G401.6 (cell line): ENCODE measurements around the gene CREB3L2.
"Not testable (repeated sequence)": the region's sequence is repeated elsewhere in the genome, so short reads cannot be mapped to it uniquely, and the experiment has no call there.

ENCODE experiments used
- FAIRE-seq: peaks from 2 replicates; lab custom pipeline; 2012; peaks lifted over from hg19 to GRCh38; lab: Jason Lieb, UNC

Gene CREB3L2

DNA sequence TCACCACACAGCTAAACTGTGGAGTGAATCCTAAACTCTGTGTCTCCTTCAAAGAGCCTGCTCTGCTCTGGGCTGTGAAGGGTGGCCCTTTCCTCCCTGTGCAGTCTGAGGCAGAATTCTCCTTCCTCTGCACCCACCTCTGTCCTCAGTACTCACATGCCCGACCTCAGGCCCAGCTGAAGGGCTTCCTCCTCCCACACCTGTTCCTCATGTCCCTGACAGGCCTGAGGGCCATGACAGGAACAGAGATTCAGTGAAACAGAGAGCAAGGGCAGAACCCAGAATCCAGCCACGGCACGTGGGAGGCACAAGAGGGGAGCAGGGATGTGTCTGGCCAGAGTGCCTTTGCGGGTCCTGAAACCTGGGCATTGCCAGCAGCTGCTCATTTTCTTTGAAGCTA is 13.9 kb downstream of the CREB3L2 start:
- no peak for FAIRE-seq

DNA sequence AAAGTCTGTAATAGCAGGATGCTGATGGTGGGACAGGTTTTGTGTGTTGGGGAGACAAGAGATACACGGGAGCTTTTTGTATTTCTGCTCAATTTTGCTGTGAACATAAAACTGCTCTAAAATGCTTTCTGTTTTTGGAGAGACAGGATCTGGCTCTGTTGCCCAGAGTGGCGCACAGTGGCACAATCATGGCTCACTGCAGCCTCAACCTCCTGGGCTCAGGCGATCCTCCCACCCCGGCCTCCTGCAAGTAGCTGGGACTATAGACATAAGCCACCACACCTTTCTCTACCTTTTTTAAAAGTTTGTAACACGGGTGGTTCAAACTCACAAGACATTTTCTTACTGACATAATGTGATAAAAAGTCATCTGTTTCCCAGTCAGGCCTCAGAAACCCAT is 14.3 kb downstream of the CREB3L2 start:
- no peak for FAIRE-seq

DNA sequence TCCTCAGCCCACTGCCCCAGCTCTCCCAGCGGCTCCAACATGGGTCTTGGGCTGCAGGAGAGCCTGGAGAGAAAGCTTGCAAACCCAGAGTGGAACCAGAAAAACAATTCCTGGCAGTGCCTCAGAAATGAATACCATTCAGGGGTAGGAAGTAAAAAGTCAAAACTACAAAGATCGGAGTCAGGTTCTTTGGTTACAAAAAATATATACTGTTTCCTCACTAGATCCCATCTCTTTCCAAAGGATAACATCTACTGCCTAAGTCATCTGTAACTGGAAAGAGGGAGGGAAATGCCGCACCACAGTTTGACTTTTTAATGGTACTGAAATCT is 14.9 kb downstream of the CREB3L2 start:
- no peak for FAIRE-seq

DNA sequence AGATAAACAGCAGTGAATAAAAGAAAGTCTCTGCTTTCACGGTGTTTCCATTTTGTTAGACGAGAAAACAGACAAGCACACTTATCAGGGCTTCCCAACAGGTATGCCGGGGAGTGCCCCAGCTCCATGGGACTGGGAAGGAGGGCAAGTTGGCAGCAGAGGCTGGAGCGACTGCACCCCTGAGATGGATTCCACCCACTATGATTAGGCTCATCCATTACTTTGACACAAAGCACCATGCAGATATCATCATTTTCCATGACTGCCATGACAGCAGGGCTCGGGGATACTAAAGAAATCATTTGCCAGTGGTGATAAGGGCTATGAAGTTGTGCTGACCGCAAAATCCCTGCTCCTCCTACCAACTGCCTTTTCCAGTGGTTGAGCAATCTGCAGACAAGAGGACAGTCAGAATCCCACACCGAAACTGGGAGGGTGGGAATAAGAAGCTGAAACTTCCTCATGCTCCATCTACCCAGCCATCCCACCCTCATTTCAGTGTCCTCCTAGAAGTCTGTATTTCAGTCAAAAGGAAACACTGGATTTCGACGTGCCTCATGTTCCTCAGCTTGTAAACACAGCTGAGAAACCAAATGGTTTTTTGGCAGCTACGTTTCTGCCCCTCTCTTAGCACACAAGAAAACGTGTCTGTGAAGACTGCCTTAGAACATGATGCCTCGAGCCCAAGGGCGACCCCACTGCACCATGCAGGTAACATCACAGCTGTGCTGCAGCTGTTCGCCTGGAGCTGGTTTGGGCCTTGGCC is 15.5 kb downstream of the CREB3L2 start:
- FAIRE-seq, result no peak

DNA sequence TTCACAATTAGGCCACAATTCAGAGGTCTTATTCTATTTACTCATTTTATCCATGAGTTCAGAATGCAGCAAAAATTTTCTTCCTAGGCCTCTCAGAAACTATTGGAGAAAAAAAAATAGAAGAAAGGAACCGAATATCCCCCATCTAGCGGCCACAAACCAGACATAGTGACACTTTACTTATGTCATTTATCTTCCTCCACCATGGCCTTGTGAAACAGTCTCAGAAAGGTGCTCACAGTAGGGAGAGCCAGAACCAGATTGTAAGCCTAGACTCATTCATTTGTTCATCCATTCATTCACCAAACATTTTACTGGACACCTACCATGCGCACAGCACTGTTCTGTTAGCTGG is 16.0 kb downstream of the CREB3L2 start:
- FAIRE-seq, result no peak

DNA sequence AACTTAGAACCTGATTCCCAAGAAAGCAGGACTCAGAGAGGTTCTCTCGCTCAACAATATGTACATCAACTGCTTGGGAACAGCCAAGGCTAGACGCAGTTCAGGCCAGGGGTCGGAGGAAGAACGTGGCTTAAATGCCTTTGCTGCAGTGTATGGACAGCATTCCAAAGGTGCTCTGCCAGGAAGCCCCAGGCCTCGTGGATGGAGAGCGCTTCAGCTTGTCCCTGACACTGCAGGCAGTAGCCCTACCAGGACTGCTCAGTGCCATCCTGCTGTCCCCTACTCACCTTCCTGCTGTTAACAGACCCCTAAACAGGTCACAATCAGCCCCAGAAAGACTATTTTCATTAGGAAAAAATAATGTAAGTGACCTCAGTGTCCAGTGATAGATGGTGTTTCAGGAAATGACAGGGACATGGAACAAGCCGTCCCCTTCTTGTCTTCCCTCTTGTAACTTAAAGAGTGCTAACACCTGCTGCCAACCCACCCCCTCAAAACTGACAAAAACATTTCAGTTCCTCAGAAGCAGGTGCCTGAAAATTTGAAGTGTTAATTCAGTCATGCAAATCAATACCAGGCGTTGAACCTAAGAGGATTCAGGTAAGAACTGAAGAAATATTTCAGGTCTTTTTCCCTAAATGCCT is 16.5 kb downstream of the CREB3L2 start:
- no peak for FAIRE-seq

DNA sequence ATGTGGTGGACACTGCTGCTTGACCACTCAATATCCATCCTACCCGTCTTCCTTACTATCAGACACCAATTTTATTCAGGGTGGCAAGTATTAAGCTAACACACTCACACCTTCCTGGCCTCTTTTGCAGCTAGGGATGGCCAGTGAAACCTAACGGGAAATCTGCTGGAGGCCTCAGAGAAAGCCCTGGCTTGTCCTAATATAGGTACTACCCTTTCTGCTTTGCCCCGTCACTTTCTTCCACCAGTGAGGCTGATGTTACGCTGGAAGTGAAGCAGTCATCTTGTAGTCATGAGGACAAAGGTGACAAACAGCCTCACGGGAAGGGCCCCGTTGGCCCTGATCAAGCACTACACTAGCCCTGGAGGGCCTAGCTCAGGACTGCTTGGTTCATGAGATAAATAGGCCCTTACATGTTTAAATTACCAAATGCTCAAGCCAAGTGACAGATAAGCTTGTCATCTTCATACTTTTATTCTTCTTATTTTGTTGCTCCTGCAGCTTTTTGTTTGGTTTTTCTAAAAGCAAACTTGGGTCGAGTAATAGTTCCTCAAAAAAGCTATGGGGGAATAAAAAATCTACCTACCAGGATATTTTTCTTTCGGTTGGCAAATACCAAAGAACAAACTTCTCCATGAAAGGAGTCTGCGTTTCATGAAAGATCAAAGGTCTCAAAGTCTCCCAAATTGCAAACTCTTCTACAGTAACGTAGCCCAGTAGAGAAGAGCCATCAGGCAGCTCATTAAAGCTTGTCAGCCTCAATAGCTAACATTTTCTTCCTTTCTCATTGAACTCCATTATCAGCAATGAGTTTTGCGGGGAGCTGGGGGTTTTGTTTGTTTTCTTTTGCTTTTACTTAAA is 17.5 kb downstream of the CREB3L2 start:
- FAIRE-seq, result no peak

DNA sequence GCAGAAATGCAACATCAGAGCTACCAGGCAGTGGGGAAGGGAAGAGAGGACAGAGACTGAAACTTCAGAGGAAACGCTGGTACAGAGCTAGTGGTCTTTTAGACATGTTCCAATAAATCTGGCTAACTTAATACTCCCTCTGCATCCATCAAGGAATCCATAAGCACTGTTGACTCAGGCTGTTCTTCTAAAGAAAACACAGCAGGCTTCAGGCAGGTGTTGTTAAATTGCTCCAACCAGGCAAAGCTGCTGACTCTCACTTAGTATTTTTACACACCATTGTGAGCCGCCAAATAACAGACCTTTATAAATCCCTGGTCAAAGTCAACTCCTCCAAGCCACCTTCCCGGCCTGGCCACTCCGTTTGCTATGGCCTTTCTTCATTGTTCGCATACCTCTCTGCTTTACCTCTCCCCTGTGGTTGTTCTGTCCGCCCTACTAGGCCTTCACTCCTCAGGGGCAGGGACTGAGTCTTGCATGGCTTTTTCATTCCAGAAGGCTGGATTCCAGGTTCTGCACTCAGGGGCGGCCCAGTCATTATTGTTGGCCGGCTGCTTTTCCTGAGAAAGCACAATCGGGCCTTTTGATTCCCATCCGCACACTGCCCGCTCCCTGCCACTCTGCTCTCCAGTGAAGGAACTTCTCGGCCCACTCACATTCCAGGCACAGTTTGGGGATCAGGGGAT is 18.4 kb downstream of the CREB3L2 start:
- FAIRE-seq, result no peak

DNA sequence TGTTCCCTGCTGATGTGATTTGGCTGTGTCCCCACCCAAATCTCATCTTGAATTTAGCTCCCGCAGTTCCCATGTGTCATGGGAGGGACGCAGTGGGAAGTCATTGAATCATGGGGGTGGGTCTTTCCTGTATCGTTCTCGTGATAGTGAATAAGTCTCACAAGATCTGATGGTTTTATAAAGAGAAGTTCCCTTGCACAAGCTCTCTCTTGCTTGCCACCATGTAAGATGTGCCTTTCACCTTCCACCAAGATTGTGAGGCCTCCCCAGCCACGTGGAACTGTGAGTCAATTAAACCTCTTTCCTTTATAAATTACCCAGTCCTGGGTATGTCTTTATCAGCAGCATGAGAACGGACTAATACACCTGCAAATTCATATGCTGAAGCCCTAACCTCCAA is 19.5 kb downstream of the CREB3L2 start:
- not testable (repeated sequence) for FAIRE-seq

DNA sequence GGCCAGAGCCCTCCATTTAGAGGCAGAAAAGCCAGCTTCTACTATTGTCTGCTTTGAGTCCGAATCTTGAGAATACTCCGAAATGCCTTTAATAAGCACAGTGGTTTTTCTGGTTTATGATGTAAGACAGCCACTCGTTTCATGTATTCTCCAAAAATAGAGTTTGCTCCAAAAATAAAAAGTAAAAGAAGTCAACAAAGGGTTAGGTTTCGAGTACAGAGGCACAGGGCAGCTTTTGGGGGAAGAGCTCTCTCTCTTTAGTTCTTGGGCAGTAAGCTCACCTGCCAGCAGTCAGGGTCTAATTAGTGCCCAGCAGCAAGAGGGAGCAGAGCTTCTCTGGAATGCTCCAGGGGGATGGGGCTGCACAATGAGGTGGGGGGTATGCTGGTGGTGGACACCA is 20.2 kb downstream of the CREB3L2 start:
- FAIRE-seq, result no peak

DNA sequence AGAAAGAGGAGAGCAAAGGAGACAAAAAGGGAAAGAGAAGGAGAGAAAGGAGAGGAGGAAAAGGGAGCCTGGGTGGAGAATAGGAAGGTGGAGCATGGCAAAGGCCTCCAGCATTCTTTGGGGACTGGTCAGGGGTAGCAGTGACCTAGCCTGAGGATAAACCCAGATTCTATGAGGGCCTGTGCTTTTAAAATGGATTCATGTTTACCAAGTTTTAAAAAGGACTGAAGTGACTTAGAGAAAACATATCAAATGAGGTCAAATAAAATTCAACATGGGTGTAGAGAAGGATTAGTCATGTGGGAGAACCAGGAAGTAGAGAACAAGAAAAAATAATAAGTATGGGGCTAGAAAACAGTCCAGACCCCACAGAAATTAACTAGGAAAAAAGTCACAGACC is 20.7 kb downstream of the CREB3L2 start:
- no peak for FAIRE-seq

DNA sequence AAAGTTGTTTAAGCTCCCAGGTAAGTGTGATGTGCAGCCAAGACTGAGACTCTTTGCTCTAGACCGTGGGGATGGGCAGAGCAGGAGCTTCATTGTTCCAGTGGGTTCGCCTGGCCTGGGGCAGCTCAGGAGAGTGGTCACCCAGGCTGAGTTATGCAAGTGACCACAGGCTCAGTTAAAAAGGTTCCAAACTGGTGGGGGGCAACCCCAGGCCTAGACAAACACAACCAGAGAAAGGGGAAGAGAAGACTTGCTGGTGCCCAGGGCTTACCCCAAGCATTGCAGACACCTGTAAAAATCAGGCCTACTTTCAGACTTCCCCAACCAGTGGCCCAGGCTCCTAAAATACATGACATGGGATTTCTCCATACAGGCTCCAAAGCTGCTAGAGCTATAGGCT is 21.6 kb downstream of the CREB3L2 start:
- FAIRE-seq, result no peak

DNA sequence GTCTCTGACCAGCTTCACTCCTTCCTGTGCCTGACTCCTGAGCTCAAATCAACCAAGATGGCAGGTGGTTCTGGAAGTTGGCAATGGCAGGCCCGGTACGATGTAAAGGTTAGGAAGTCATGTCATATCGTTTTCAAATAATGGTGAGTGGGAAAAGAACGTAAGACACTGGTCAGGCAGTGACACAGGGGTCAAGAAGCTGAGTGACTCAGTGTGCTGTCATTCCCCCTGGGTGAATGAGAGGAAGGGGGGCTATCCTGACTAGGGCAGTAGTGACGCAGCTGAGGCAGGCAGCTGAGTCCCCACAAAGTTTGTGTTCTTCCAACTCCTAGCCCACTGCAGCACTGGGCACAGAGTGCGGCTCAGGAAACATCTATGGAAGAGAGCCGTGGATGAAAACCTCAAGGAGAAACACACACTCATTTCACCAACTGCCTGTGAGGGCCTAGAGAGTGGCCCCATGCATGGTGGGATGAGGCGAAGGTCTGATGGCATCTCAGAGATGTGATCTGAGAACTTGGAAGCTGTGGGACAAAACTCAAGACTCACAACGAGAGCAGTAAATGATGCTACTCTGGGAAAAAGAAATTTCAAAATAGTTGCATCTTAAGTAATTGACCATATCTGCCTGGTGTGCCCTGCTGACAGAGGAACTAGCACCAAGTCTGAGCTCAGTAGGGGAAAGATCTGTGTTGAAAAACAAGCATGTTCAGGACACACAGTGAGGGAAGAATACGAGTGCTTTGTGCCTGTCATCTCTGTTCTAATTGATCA is 23.2 kb downstream of the CREB3L2 start:
- no peak for FAIRE-seq

DNA sequence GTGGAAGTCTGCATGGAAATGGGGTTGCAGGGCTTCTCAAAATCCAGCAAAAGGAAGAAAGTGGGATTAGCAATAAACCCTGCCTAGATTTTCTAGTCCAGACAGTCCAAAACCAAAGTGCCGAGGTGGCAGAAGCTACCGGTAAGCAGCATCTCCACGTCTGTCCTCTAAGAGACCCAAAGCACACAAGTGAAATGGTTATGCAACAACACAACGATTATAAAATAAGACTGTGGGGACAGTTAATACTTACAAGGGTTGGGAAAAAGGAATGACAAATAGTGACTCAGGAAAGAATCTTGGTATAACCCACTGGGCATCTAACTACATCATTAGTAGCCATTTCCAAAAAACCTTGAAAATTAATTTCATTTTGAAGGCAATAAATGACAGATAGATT is 24.7 kb downstream of the CREB3L2 start:
- FAIRE-seq, result no peak

DNA sequence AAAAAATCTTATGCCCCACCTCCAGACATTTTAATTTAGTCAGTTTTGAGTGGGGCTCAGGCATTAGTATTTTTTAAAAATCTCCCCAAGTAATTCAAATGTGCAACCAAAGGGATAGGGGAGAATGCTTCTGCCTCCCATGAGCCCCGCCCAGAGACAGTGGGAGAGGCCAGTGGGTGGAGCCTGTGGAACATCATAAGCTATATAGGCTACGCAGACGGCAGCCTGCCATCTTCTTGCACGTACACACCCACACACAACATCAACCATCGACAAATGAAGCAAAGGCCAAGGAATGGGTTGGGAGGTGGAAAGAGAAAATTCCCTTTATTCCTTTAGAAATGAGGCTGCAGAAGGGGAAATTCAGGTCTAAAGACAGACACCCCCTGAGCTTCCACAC is 25.2 kb downstream of the CREB3L2 start:
- FAIRE-seq, result no peak

DNA sequence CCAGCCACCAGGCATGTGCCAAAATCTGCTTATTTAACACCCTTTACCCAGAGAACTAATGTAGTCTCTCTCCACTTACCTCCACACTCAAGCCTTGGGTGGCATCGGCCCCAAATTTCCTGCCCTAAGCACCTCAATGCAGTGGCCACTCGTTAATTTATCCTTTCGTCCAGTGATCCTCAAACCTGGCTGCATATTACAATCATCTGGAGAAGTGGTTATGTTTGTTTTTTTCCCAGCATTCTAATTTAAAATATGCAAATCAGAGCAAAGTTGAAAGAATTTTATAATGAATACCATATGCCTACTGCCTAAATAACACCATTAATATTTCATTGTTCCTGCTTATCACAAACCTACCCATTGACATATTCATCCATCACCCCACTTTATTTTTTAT is 25.7 kb downstream of the CREB3L2 start:
- FAIRE-seq, result no peak

DNA sequence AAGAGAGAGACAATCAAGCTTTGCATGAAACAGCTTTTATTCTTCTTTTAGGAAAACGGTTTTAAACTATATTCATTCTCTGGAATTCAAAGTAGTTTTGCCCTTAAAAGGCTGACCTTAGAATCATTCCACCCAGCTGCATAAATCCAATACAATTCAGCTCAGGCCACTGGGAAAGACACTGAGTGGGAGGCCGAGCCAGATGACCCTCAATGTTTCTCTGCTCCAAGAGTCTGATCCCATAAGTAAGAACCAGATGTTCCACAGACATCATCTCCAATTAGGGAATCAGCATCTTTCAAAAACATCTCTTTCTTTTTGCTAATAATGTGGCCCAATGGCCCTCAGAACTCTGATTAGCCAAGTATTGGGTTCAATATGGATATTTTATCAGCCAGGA is 26.1 kb downstream of the CREB3L2 start:
- no peak for FAIRE-seq

DNA sequence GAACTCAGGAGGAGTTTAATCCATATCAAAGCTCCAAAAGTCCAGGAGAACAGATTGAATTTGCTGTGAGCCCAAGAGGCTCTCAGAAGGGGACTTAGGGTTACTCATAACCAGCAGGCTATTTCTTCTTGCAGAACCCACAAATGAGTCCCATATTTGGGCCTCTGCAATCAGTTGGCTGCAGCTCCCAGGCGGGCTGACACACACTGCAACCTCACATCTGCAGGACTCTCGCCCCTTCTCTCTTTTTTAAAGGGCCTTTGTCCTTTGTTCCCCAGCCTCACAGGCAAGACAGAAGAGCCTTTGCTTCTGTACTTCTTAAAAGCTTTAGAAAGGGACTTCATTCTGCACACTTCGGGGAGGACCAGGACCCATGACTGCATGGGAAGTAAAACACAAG is 26.7 kb downstream of the CREB3L2 start:
- FAIRE-seq, result no peak

DNA sequence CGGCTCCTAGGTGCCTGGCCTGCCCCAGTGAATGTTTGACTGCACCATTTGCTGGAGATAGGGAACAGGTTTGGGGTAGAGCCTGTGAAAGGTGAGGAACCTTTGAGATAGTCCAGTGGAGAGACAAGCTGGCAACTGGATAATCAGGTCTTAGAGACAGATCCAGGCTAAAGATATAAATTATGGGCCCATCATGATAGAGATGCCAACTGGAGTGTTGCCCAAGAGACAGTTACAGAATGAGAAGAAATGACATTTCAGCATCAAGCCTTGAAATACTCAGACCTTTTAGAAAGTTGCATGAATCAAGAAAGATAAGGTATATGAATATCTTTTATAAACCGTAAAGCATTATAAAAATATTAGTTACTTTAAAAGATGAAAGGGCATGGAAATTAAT is 27.1 kb downstream of the CREB3L2 start:
- no peak for FAIRE-seq

DNA sequence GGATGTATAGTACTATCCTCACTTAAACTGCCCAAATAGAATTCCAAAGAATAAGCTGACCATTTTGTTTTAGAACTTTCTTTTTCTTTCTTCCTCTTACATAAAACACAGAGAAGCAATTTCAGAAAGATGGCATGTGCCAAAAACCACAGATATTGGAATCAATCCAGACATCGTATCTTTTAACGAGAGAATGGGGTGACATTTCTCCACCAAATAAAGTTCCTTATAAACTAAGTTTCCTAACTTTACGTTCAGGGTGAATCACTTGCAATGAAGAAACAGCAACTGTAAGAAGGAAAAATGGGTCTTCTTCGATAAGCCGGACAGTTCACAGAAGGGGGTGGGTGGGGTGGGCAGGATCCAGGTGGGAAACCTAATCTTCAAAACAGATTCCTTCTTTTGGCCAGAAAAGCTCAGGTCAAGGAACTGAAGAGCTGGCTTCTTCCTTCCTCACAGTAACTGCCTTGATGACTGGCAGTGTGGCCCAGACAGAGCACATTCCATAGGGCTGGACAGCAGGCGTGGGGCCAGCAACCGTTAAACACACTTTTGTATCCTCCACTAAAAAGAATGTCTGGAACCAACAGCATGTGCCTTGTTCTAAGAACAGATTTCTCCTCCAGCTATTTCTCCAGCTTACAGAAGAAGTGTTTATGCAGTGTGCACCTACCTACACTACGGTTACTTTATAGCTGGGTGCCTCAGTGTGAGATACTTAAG is 31.5 kb downstream of the CREB3L2 start:
- FAIRE-seq, result no peak

DNA sequence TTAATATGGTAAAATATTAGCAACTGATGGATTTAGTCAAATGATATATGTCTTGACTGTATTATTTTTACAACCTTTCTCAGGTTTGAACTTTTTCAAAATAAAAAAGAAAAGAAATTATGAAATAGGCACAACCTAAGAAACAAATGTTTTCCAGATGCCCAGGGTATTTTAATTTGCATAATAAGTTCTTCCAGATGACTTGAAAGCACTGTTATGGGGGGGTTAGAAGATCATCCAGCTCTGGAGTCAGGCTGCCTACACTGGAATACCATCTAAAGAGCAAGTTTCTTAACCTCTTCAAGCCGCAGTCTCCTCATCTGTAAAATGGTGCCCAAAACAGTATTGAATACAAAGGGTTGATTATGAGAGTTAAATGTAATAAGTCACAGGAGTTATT is 32.1 kb downstream of the CREB3L2 start:
- FAIRE-seq, result no peak
